MG63 (cell line): ENCODE data around the gene SLC16A12. TPM values are rescaled to one million over a fixed set of nuclear protein-coding genes. Genes with fewer than 3 reads are reported as not detected.
A peak's percentile ranks its signal among the peaks of the same experiment; 100 is the strongest.
"Not testable (repeated sequence)": the region's sequence is repeated elsewhere in the genome, so short reads cannot be mapped to it uniquely, and the experiment has no call there.

Source experiments
- DNase-seq: peaks from one replicate; pipeline ENCODE4 v3.0.0-alpha.2; 2020
- H3K27me3 ChIP-seq: fragments of 250-450 bp; sonication (Bioruptor Pico); 2 replicates; pipeline ENCODE4 v1.5.1; 2020; ENCODE audit warnings: mild to moderate bottlenecking, moderate library complexity
- H3K36me3 ChIP-seq: fragments of 250-450 bp; sonication (Bioruptor Pico); 2 replicates; pipeline ENCODE4 v1.5.1; 2020; ENCODE audit warnings: mild to moderate bottlenecking, moderate library complexity
- H3K4me3 ChIP-seq: fragments of 250-450 bp; sonication (Bioruptor Pico); 2 replicates; pipeline ENCODE4 v1.5.1; 2020; ENCODE audit warnings: mild to moderate bottlenecking, moderate library complexity
- H3K9me3 ChIP-seq: fragments of 250-450 bp; sonication (Bioruptor Pico); 2 replicates; pipeline ENCODE4 v1.5.1; 2020; ENCODE audit warnings: mild to moderate bottlenecking, moderate library complexity
- total RNA-seq: library from RNA; depleted of rRNA; stranded (reverse); fragments of >200 nt; shearing (Covaris generic); gene quantifications from 2 replicates; pipeline ENCODE4 v1.2.3, GENCODE V29; 2014; ENCODE audit warnings: low replicate concordance

SLC16A12 gene
- total RNA-seq, 1 experiment from 2014 or later, result not detected

DNA sequence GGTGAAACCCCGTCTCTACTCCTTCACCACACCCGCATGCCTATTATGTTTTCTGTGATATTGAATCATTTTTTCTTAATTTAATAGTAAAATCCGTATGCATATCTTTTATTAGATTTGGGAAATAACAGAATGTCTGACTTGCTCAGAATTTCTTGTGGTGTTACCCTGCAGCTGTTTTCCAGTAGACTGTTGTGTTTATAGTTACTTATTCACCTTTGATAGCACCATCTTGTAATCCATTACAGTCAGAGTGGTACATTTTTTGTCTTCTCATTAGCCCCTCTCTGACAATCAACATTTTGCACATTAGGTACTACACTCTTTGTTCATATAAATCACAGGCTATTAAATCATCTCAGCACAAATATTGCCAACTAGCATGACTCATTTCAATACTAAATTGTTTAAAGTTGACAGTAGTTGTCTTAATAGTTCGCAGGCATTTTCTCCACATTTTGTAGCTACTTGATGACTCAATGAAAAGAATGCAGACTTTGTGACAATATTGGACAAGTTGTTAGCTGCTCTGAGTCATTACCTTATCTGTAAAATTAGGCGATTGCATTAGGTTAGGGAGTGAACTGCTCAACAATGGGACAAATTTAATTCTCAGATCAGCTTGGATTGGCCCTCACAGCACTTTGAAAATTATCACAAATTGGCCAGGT, 17.8 kb upstream of the SLC16A12 start:
- Histone ChIP-seq H3K9me3 (0 out of 2 replicates have a peak, but pooled peaks cover 2% of the 10 kb centered on the region), H3K4me3 (no peak overlapping the region), H3K36me3 (no peaks in the 10 kb centered on the region), H3K27me3 (no peaks in the 10 kb centered on the region)
- DNase-seq, result no peak

DNA sequence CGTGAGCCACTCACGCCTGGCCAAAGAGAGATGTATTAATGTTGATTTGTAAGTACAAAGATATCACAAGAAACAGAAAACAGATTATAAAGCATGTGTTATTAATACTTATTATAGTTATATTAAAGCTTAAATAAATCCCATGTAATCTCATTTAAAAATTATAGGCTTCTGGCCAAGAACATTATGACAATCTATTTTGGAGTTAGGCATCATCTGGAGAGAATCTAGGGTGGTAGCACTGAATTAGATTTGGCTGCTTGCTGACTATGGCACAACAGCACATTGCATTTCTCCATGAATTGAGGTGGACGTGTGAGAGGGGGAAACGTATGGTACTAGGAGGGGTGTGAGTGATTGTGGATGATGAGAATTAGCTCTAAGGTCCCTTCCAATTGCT, 16.8 kb upstream of the SLC16A12 start:
- Histone ChIP-seq H3K9me3 (0 out of 2 replicates have a peak, but pooled peaks cover 2% of the 10 kb centered on the region), H3K4me3 (no peak overlapping the region), H3K36me3 (no peaks in the 10 kb centered on the region), H3K27me3 (no peaks in the 10 kb centered on the region)
- no peak for DNase-seq

DNA sequence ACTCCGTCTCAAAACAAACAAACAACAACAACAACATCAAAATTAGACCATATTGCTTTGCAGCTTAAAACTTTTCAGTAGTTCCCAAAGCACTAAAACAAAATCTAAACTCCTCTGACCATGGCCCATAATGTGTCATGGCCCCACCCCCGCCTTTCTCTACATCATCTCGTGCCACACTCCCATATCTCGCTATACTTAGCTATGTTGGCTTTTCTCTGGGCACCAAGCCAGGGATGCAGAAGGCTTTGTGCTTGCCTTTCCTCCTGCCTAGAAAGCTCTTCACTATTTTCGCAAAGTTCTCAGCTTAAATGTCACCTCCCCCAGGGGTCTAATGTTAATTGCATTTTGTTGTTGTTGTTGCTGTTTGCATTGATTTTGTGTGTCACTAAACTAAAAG, 15.1 kb upstream of the SLC16A12 start:
- Histone ChIP-seq H3K36me3 (no peaks in the 10 kb centered on the region), H3K4me3 (no peak overlapping the region), H3K27me3 (no peaks in the 10 kb centered on the region), H3K9me3 (0 out of 2 replicates have a peak, but pooled peaks cover 2% of the 10 kb centered on the region)
- peak; percentile 55 for DNase-seq

DNA sequence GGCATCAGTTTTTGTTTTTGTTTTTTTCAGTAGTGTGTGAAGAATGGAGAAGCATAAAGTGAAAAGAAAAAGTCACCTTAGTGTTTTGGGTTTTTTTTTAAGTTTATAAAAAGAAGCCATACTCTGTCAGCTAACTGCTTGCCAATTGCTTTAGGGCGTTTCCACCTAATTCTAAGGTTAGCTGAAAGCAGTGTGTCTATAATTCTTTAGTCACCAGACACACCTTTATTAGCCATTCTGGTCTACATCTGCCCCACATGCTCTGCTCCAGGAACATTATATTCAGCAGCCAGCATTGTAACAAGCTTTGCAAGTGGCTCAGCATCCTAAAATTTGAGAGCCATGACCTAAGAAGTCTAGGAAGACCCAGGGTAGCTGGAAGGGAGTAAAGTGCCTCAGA, 14.1 kb upstream of the SLC16A12 start:
- H3K27me3 ChIP-seq, result no peaks in the 10 kb centered on the region
- no peaks in the 10 kb centered on the region for H3K36me3 ChIP-seq
- H3K4me3 ChIP-seq, result no peak overlapping the region
- 0 out of 2 replicates have a peak, but pooled peaks cover 2% of the 10 kb centered on the region for H3K9me3 ChIP-seq
- no peak for DNase-seq

DNA sequence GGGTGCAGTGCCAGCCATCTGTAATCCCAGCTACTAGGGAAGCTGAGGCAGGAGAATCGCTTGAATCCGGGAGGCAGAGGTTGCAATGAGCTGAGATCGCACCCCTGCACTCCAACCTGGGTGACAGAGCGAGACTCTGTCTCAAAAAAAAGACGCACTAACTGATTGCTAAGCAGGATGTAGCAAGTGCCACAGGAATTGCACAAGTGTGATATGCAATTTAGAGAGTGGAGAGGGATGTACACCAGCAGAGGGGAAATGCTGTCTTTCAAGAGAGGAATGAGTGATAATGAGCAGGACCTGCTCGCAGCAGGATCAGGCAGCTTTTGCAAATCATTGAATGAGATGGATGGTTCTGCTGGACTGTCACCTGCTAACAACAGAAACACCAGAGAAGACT, 13.3 kb upstream of the SLC16A12 start:
- H3K36me3 ChIP-seq, result no peaks in the 10 kb centered on the region
- 0 out of 2 replicates have a peak, but pooled peaks cover 2% of the 10 kb centered on the region for H3K9me3 ChIP-seq
- DNase-seq, result no peak
- no peak overlapping the region for H3K4me3 ChIP-seq
- no peaks in the 10 kb centered on the region for H3K27me3 ChIP-seq

DNA sequence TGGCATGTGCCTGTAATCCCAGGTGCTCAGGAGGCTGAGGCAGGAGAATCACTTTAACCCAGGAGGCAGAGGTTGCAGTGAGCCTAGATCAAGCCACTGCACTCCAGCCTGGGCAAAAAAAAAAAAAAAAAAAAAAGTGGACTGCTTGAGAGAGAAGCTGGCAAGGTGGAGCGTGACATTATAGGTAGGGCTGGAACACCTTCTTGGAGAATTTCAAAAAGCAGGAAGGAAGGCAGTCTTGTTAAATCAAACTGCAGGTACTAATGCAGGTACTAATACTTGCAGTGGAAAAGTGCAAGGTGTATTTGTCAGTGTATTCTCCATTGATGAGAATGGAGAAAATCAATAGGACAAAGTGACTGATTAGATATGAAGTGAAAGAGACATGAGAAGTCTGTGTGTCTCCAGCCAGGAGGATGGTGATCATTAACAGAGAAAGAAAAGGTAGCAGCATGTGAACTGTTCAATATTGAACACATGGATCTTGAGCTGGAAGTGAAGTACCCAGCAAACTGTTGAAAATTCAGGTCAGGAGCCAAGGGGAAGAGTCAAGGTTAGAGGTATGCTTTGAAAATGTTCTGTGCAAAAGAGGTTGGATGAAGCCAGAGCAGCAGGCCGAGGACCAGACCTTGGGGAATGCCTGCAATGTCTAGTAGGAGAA, 12.6 kb upstream of the SLC16A12 start:
- no peak overlapping the region for H3K4me3 ChIP-seq
- H3K27me3 ChIP-seq, result no peaks in the 10 kb centered on the region
- H3K36me3 ChIP-seq, result no peaks in the 10 kb centered on the region
- 0 out of 2 replicates have a peak, but pooled peaks cover 2% of the 10 kb centered on the region for H3K9me3 ChIP-seq
- no peak for DNase-seq

DNA sequence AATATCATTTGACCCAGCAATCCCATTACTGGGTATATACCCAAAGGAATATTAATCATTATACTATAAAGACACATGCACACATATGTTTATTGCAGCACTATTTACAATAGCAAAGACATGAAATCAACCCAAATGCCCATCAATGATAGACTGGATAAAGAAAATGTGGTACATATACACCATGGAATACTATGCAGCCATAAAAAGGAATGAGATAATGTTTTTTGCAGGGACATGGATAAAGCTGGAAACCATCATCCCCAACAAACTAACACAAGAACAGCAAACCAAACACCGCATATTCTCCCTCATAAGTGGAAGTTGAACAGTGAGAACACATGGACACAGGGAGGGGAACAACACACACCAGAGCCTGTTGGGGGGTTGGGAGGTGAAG, 11.3 kb upstream of the SLC16A12 start:
- H3K36me3 ChIP-seq, DNase-seq, H3K4me3 ChIP-seq, H3K27me3 ChIP-seq, H3K9me3 ChIP-seq: not testable (repeated sequence)

DNA sequence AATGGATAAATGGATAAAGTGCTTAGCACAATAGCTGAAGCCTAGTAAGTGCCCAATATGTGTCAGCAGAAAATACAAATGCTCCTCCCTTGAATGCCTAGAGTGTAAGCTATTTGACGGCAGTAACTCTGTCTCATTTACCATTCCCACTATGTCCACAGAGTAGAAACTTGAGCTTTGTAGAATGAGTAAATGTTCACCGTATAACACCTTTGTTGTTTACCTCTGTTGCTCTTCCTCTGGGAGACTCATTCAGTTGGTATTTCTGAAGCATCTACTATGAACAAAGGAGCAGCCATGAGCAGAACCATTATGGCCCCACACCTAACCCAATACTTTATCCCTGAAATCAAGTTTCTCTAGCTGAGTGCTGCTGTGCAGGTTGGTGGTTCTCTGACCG, 8.4 kb upstream of the SLC16A12 start:
- H3K4me3 ChIP-seq, result no peak overlapping the region
- no peaks in the 10 kb centered on the region for H3K9me3 ChIP-seq
- no peak for DNase-seq
- H3K27me3 ChIP-seq, result no peaks in the 10 kb centered on the region
- no peaks in the 10 kb centered on the region for H3K36me3 ChIP-seq

DNA sequence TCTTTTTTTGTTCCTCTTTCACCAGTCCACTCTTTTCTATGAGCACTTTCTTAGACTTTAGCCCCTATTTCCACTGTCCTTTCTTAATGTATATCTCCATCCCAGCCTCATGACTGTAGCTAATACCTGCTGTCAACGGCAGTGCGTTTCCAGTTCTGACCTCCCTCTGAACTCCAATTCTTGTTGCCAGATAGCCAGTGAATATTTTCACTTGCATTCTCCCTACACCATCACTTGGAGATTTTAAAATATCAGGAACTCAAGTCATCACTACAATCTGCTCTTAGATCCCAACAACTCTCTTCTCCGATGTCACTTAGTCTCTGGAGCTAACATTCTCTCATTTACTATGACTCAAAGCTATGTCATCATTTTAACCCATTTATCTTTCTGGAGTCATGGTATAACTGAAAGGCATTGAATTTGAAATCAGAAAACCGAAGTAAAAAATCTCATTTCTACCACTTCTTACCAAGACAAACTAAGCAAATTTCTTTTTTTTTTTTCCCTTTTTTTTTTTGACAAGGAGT, 5.1 kb upstream of the SLC16A12 start:
- H3K4me3 ChIP-seq, result no peak overlapping the region
- DNase-seq, result no peak
- H3K9me3 ChIP-seq, result no peaks in the 10 kb centered on the region
- no peaks in the 10 kb centered on the region for H3K36me3 ChIP-seq
- H3K27me3 ChIP-seq, result peaks cover 3% of the 10 kb centered on the region; the same call in 1 of the 2 replicates

DNA sequence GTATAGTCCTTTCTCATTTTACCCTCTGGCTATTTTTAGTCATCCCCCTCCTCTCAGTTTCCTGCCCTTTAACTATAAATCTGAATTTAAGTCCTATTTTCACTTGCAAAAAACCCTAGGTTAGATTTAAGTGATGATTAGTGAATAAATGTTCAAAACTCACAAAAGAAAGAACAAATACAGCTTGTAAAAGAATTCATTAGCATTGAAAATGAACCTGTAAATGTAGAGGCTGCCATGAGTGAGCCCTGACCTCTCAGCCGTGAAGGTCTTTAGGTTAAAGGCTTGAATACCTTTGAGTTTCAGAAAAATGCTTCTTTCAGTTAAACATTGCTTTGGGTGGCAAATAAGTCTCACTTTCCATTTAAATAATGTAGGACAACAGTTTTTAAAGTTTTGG, 2.0 kb upstream of the SLC16A12 start:
- H3K9me3 ChIP-seq, result no peaks in the 10 kb centered on the region
- no peaks in the 10 kb centered on the region for H3K36me3 ChIP-seq
- H3K4me3 ChIP-seq, result no peak overlapping the region
- DNase-seq, result no peak
- H3K27me3 ChIP-seq, result peaks cover 10% of the 10 kb centered on the region

DNA sequence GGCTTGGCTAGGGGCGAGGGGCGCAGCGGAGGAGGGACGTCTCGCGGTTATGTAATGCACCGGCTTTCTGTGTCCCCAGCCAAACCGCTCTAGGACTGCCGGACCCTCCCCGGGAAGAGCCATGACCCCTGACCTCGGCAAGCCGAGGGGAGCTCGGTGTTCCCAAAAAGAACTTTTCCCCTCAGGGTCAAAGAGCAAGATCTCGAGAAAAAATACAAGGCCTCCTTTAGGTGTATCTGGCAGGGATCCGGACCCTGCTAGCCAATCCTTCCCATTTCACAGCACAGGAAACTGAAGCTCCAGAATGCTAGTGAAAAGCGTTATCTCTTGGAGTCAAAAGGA, 590 bp upstream of the SLC16A12 start:
- Histone ChIP-seq H3K36me3 (no peaks in the 10 kb centered on the region), H3K27me3 (peaks cover 10% of the 10 kb centered on the region), H3K4me3 (peak overlapping the region; percentile 27; the same call in 1 of the 2 replicates), H3K9me3 (no peaks in the 10 kb centered on the region)
- DNase-seq, result no peak

DNA sequence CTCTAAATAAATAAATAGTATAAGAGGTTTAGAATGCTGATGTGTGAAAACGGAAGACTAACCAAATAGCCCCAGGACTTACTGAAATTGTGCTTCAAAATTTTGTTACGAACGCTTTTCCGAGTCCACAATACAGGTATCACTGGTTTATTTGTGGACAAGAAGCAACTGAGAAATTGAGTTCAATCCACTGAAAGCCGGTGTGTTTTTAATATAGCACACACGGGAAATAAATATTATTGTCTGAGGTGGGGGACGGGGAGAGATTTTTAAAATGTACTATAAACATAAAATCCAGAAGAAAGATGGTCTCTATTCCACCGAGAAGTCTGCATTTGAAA, 598 bp downstream of the SLC16A12 start:
- DNase-seq, result no peak
- Histone ChIP-seq H3K4me3 (peak overlapping the region; percentile 37), H3K27me3 (peaks cover 10% of the 10 kb centered on the region), H3K36me3 (no peaks in the 10 kb centered on the region), H3K9me3 (no peaks in the 10 kb centered on the region)

DNA sequence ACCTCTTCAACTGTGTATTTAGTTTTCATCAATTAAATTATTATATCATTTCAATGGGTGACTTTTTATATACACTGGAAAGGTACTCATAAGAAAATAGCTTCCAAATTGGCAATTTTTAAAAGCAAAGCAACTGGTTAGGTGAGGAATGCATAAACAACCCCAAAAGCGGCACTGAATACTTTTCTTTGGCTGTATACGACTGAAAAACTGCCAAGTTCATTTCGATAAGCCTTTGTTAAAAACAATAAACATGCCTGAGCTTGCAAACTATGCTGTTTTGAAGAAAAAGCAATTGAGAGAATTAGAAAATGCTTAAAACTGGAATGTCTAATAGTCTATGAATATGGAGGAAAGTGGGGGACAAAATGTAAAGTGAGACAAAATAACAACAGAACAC, 2.9 kb downstream of the SLC16A12 start:
- Histone ChIP-seq H3K4me3 (no peak overlapping the region), H3K27me3 (peaks cover 10% of the 10 kb centered on the region)

DNA sequence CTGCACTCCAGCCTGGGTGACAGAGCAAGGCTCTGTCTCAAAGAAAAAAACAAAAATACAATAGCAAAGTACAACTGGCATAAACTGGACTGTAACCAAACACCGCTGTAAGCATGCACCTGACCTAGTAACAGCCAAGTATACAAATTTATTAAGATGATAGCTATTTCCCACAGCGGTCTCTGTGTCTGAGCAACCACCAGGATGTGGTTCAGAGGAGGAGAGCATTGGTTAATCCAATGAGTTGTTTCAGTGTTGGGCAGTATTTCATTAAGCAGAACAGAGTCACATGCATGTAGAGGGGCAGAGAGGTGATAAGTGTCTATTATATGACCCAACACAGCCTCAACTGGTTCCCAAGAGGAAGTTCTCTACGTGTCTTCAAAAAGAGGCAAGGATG, 4.0 kb downstream of the SLC16A12 start:
- Histone ChIP-seq H3K4me3 (no peak overlapping the region), H3K27me3 (peaks cover 10% of the 10 kb centered on the region), H3K36me3 (no peaks in the 10 kb centered on the region), H3K9me3 (no peaks in the 10 kb centered on the region)
- no peak for DNase-seq

More for the DNA sequence above, 2.9 kb downstream of the SLC16A12 start:
- H3K9me3 ChIP-seq, result no peaks in the 10 kb centered on the region
- H3K36me3 ChIP-seq, result no peaks in the 10 kb centered on the region
- no peak for DNase-seq

DNA sequence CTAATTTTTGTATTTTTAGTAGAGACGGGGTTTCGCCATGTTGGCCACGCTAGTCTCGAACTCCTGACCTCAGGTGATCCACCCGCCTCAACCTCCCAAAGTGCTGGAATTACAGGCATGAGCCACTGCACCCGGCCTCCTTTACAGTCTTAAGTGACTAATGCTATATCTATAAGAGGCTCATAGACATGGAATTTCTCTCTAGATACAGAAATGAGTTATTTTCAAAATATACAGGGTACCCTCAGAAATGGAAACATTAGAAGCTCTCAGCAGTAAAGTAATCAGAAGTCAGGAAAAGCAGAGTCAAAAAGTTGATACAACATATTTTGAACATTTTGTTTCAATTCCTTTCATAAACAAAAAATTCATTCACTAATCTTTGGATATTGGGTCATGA, 5.7 kb downstream of the SLC16A12 start:
- H3K4me3 ChIP-seq, H3K36me3 ChIP-seq, H3K9me3 ChIP-seq, H3K27me3 ChIP-seq, DNase-seq: not testable (repeated sequence)

DNA sequence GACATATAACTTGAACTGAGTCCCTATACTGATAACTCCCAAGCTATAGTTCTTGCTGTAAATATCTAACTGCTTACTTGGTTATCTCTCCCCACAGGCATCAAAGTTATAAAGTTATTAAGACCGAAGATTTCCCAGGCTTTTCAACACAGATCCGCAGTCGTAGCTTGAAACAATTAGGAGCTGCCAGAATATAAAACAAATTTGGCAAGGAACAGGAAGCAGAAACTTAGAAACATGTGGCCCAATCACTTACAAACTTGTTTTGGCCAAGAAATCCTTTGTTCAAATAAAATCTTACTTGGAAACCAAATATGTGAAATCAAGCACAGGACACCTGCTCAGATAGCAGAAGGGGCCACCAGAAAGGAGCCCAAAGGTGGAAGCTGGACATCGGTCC, 9.0 kb downstream of the SLC16A12 start:
- Histone ChIP-seq H3K36me3 (no peaks in the 10 kb centered on the region), H3K4me3 (no peak overlapping the region), H3K9me3 (no peaks in the 10 kb centered on the region; the same call in 1 of the 2 replicates), H3K27me3 (no peaks in the 10 kb centered on the region)
- no peak for DNase-seq

DNA sequence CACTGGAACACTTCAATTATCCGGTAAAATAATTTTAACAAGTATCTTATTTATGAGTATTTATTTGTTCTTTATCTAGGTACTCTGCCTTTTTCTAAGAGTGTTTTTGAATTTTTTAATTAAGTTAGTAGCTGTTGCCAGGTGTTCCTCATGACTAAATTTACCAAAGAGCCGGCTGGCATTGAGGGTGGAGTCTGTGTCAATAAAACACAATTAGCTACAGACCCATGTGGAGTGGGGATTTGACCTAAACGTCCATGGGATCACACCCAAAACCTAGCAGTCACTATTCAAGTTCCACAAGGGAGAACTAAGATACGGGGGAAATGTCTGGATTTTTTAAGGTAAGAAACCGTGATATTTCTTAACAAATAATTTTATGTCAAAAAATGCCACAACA, 9.8 kb downstream of the SLC16A12 start:
- Histone ChIP-seq H3K36me3 (no peaks in the 10 kb centered on the region), H3K9me3 (no peaks in the 10 kb centered on the region; the same call in 1 of the 2 replicates), H3K27me3 (no peaks in the 10 kb centered on the region), H3K4me3 (no peak overlapping the region)
- no peak for DNase-seq

DNA sequence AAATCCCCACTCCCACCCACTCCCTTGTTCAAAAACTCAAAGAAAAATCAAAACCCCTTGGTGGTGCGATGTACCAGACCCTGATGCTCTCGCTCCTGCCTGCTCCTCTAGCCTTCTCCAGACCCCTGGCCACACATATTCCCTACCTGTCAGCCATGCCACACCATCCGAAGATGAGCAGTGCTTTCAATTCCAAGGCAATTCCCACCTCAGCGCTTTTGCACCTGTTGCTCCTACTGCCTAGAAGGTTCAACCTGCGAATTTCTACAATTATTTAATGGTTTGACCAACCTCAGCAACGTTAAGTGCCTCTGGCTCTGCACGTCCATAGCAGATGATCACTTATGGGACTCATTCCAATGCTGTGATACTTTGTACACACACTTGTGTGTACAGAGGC, 11.1 kb downstream of the SLC16A12 start:
- Histone ChIP-seq H3K27me3 (no peaks in the 10 kb centered on the region), H3K36me3 (no peaks in the 10 kb centered on the region), H3K9me3 (no peaks in the 10 kb centered on the region; the same call in 1 of the 2 replicates), H3K4me3 (no peak overlapping the region)
- DNase-seq, result no peak
